Spleen (tissue), 11 donors: ENCODE results near the gene MOXD1. TPM values are rescaled to one million over a fixed set of nuclear protein-coding genes. Genes with fewer than 3 reads are reported as not detected.
A peak's percentile ranks its signal among the peaks of the same experiment; 100 is the strongest.

Experiments
- DNase-seq: peaks from one replicate; pipeline ENCODE4 v3.0.0-alpha.2; 2020
- H3K27ac ChIP-seq, 8 donors: fragments of 200-600 bp; sonication (generic) in 7 of 8; 1 replicate in 4 of 8; 2 replicates in 4 of 8; pipeline versions ENCODE4 v1.5.0 to v1.8.0; 2016 to 2021; ENCODE audit warnings: inconsistent platforms in 4 of 8, mild to moderate bottlenecking in 4 of 8, moderate library complexity in 1 of 8
- H3K27me3 ChIP-seq, 7 donors: fragments of 200-600 bp; sonication (generic) in 6 of 7; replicated peaks in 1 of 7; 1 replicate in 4 of 7; 2 replicates in 3 of 7; pipeline versions ENCODE4 v1.5.0 to v1.8.0; 2016 to 2021; ENCODE audit warnings: inconsistent platforms in 3 of 7, mild to moderate bottlenecking in 1 of 7
- H3K36me3 ChIP-seq, 6 donors: fragments of 200-600 bp; sonication (generic) in 5 of 6; 1 replicate in 4 of 6; 2 replicates in 2 of 6; pipeline versions ENCODE4 v1.5.0 to v1.8.0; 2016 to 2021; ENCODE audit warnings: inconsistent platforms in 2 of 6
- H3K4me1 ChIP-seq, 6 donors: fragments of 200-600 bp; sonication (generic) in 5 of 6; 1 replicate in 3 of 6; 2 replicates in 3 of 6; pipeline versions ENCODE4 v1.5.0 to v1.8.0; 2016 to 2021; ENCODE audit warnings: inconsistent platforms in 3 of 6
- H3K4me3 ChIP-seq, 8 donors: fragments of 200-600 bp; sonication (generic) in 7 of 8; 1 replicate in 4 of 8; 2 replicates in 4 of 8; pipeline versions ENCODE4 v1.5.0 to v1.8.0; 2016 to 2021; ENCODE audit warnings: inconsistent platforms in 4 of 8, mild to moderate bottlenecking in 4 of 8, moderate library complexity in 2 of 8
- H3K9me3 ChIP-seq, 8 donors: fragments of 200-600 bp; sonication (generic) in 7 of 8; 1 replicate in 4 of 8; 2 replicates in 4 of 8; pipeline versions ENCODE4 v1.5.0 to v1.8.0; 2016 to 2021; ENCODE audit warnings: inconsistent platforms in 4 of 8
- CTCF ChIP-seq, 11 experiments: fragments of 200-600 bp in 7 of 11; fragments of 450-650 bp in 4 of 11; sonication (generic) in 4 of 11; IDR thresholded peaks in 8 of 11; conservative IDR thresholded peaks in 3 of 11; 1 replicate in 7 of 11; 2 replicates in 4 of 11; pipeline versions ENCODE4 v1.4.0 to v1.8.0; 2016 to 2021; ENCODE audit warnings: antibody characterized with exemption in 11 of 11, inconsistent platforms in 4 of 11, mild to moderate bottlenecking in 1 of 11
- POLR2A ChIP-seq, 3 donors: fragments of 450-650 bp; IDR thresholded peaks; one replicate each; pipeline ENCODE4 v1.5.1; 2017; ENCODE audit warnings: antibody characterized with exemption in 3 of 3, mild to moderate bottlenecking in 1 of 3
- POLR2AphosphoS5 ChIP-seq, 3 donors: sonication (generic); formaldehyde crosslinking; IDR thresholded peaks; one replicate each; pipeline ENCODE4 v1.5.1; 2017; ENCODE audit warnings: antibody characterized with exemption in 3 of 3
- WGBS, 5 donors: extraction: QIAGEN DNeasy Blood & Tissue Kit in 3 of 5; methylation state at CpG; one replicate each; pipeline versions ENCODE4 v1.1.5 to v1.1.7; 2013 to 2018; 5-methylcytosine and 5-hydroxymethylcytosine counted together
- intact Hi-C: fragments of 100-400 bp; cut with DNase I; formaldehyde crosslinking; loops from one replicate; pipeline ENCODE4 v1.15.0; 2023; ENCODE audit warnings: low total_unique reads
- polyA plus RNA-seq, 3 donors: library from polyadenylated mRNA; stranded (reverse); fragments of 200-250 nt; gene quantifications; one replicate each; pipeline ENCODE4 v1.2.1, GENCODE V29; 2013
- total RNA-seq, 7 donors: library from RNA; depleted of rRNA in 3 of 7; stranded (reverse); fragments of >200 nt in 3 of 7; fragmentation: NEBNext Ultra II Directional in 4 of 7; extraction: Animal tissue kit (Norgen Biotek cat#: 25700) in 4 of 7; gene quantifications; one replicate each; pipeline versions ENCODE4 v1.1.0 to v1.2.1, GENCODE V29; 2016 to 2021
- donor health status: healthy with polysubstance abuse.
- donor health status: DM: no; HTN: no; CAD: no; lungs with moderate emphysema.
- donor health status: DM: no; HTN: no; CAD: no.
- donor health status: Bipolar disorder and iron deficiency.
- donor health status: healthy.
- donor health status: DM: no; HTN: no; CAD: no.
- donor health status: DM: yes; HTN: yes; CAD: no.

Gene MOXD1
- total and polyA plus RNA-seq, 10 donors = 2.9 to 10.2 (median 6.1) TPM

- intact Hi-C loops = no loop called here
- peaks cover 0 to 55% (median 10%) of the 10 kb centered on the region in 6 donors for H3K4me1 ChIP-seq
Observed at GRCh38 chr6:132362442-132363185, 38.7 kb downstream of the MOXD1 start.

GRCh38 chr6:132361101-132361500 is 40.2 kb downstream of the MOXD1 start:
- TF ChIP-seq POLR2A (IDR thresholded peaks at IDR 0.05) (no peak), CTCF (IDR thresholded peaks at IDR 0.05 in 8 of 11, conservative IDR thresholded peaks at IDR 0.05 in 3 of 11) (no peak), POLR2AphosphoS5 (IDR thresholded peaks at IDR 0.05) (no peak)
- Histone ChIP-seq H3K27ac (no peak overlapping the region), H3K27me3 (no peaks in the 10 kb centered on the region), H3K9me3 (no peaks in the 10 kb centered on the region), H3K36me3 (no peaks in the 10 kb centered on the region), H3K4me1 (peaks cover 0 to 60% (median 18%) of the 10 kb centered on the region in 6 donors), H3K4me3 (no peak overlapping the region)
- DNase-seq = no peak
- intact Hi-C loops = no loop called here
- WGBS, 5 donors = 80 to 86% (median 84%) methylated on average over 1 of the region's 1 CpG

More at GRCh38 chr6:132362442-132363185, 38.7 kb downstream of the MOXD1 start:
- no peaks in the 10 kb centered on the region for H3K36me3 ChIP-seq
- 61 to 71% (median 68%) methylated on average over 6 of the region's 6 CpGs for WGBS, 5 donors
- H3K9me3 ChIP-seq = no peaks in the 10 kb centered on the region
- H3K27ac ChIP-seq = no peak overlapping the region
- TF ChIP-seq CTCF (IDR thresholded peaks at IDR 0.05 in 8 of 11, conservative IDR thresholded peaks at IDR 0.05 in 3 of 11) (no peak), POLR2A (IDR thresholded peaks at IDR 0.05) (no peak), POLR2AphosphoS5 (IDR thresholded peaks at IDR 0.05) (no peak)
- H3K4me3 ChIP-seq = no peak overlapping the region
- no peaks in the 10 kb centered on the region for H3K27me3 ChIP-seq
- DNase-seq = no peak

GRCh38 chr6:132359886-132360285 is 41.4 kb downstream of the MOXD1 start:
- H3K4me3 ChIP-seq = no peak overlapping the region
- H3K9me3 ChIP-seq = no peaks in the 10 kb centered on the region
- peaks cover 0 to 56% (median 15%) of the 10 kb centered on the region in 6 donors for H3K4me1 ChIP-seq
- no peaks in the 10 kb centered on the region for H3K36me3 ChIP-seq
- DNase-seq = no peak
- TF ChIP-seq CTCF (IDR thresholded peaks at IDR 0.05 in 8 of 11, conservative IDR thresholded peaks at IDR 0.05 in 3 of 11) (no peak), POLR2A (IDR thresholded peaks at IDR 0.05) (no peak), POLR2AphosphoS5 (IDR thresholded peaks at IDR 0.05) (no peak)
- no peak overlapping the region for H3K27ac ChIP-seq
- H3K27me3 ChIP-seq = no peaks in the 10 kb centered on the region
- intact Hi-C loops = no loop called here
- 66 to 72% (median 70%) methylated on average over 2 of the region's 2 CpGs for WGBS, 5 donors

- H3K27me3 ChIP-seq = no peaks in the 10 kb centered on the region
- intact Hi-C loops = no loop called here
- no peak for TF ChIP-seq CTCF (IDR thresholded peaks at IDR 0.05 in 8 of 11, conservative IDR thresholded peaks at IDR 0.05 in 3 of 11)
- no peak for TF ChIP-seq POLR2A (IDR thresholded peaks at IDR 0.05)
- no peak for TF ChIP-seq POLR2AphosphoS5 (IDR thresholded peaks at IDR 0.05)
- H3K36me3 ChIP-seq = no peaks in the 10 kb centered on the region
- peaks cover 0 to 65% (median 17%) of the 10 kb centered on the region in 6 donors for H3K4me1 ChIP-seq
- no peak for DNase-seq
- no peaks in the 10 kb centered on the region for H3K9me3 ChIP-seq
- peak overlapping the region in 4 of 8 donors; percentile 3 to 52 (median 18) for H3K27ac ChIP-seq
- no peak overlapping the region for H3K4me3 ChIP-seq
Observed at GRCh38 chr6:132357120-132357519, 44.2 kb downstream of the MOXD1 start.
